H4 (cell line): ENCODE results near the gene NACAD. TPM values are rescaled to one million over a fixed set of nuclear protein-coding genes. Genes with fewer than 3 reads are reported as not detected.

Source experiments
- DNase-seq: peaks from one replicate; pipeline ENCODE4 v3.0.0-alpha.2; 2015; ENCODE audit warnings: low spot score
- total RNA-seq: library from RNA; depleted of rRNA; stranded (reverse); fragments of >200 nt; shearing (Covaris generic); gene quantifications from 2 replicates; pipeline ENCODE4 v1.2.3, GENCODE V29; 2014

Gene NACAD
- total RNA-seq, 1 experiment from 2014 or later = 2.0 TPM

GRCh38 chr7:45092100-45092930 is 3.5 kb upstream of the NACAD start:
- DNase-seq = peak; percentile 67

GRCh38 chr7:45089341-45089891 is 647 bp upstream of the NACAD start:
- DNase-seq = peak; percentile 79

DNA sequence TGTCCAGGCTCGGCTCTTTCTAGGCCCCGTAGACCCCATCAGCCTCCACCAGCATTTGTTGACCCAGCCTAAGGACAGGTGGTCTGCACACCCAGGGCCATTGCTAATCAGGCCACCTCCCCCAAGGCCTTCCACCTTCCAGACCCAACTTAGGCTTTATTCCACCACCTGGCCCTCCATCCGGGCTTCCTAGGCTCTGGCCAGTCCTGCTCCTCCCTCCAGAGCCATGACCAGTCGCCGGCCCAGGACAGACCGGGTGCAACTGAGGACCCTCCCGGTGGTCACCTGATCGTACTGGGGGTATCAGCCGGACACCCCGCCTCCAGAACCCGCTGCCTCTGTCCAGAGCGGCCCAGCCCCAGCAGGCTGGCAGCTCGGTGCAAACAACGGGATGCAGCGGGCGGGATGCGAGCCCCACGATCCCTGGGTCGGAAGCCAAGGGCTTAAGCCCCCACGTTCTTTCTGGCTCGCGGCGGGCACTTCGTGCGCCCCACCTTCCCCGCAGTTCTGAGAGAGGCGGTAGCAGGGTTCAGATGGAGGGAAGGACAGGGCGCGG is 545 bp downstream of the NACAD start:
- no peak for DNase-seq

- DNase-seq = no peak
Measured at GRCh38 chr7:45087301-45088145, 1.2 kb downstream of the NACAD start.

DNA sequence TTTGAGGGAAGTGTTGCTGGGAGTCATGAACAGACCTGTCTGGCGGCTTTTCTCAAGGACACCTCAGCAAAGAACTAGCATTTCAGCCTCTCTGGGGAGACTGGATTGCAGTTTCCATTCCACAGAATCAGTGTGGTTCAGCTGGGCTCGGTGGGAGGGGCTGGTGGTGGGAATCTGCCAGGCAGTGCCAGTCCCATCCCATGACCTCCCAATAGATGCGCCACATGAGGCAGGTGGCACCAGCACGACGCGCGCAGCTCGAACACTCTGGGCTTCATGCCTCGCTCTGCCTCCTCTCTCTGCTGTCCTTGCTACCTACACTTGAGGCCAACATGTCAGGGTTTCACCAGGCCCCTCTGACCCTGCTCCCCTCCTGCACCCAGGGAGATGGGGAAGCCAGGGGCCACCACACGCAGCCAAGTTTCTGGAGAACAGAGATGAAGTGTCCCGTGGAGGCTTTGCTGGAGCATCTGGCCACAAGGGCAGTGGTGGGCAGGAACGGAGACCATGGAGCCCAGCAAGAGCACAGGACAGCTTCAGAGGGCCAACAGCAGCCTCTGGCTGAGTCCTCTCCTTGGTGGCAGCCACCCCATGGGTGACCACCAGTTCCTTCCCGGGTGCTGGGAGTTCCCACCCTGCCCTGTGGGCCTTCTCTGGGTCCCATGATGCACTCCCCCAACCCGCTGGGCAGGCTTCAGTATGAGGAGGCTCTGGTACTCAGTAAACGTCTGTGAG is 2.3 kb downstream of the NACAD start:
- DNase-seq = no peak

- DNase-seq = no peak
Measured at GRCh38 chr7:45085619-45086200, 3.1 kb downstream of the NACAD start.

DNA sequence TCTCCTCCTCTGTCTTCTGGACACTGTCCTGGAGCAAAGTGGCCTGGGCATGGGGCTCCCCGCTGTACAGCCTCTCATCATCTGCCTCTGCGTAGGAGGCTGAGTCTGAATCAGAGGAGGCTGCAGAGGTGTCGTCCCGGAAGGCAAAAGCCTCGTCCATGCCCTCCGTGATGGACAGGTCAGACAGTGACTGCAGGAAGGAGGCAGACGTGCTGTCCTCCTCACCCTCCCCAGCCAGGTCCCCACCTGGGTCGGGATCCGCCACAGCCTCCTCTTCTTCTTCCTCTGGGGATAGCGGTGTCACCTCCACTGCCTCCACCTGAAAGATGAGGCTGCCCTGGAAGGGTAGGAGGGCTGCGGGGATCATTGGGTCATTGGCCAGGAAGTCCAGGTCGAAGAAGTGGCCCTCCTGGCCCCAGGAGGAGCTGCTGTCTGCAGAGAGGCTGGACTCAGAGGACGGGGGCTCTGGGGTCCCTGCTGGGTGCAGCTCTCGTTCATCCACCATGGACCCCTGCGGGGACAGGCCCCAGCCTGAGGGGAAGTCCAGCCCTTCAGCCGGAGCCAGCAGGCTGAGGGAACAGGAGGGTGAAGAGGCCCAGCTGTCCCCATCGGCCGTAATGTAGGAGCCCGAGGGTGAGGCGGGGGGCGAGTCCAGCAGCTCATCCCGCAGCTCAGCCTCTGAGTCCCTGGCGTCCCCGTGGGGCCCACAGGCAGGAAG is 3.7 kb downstream of the NACAD start:
- DNase-seq = no peak

GRCh38 chr7:45084336-45084735 is 4.4 kb downstream of the NACAD start:
- no peak for DNase-seq

- DNase-seq = no peak
Measured at GRCh38 chr7:45082831-45083331, 5.9 kb downstream of the NACAD start.

DNA sequence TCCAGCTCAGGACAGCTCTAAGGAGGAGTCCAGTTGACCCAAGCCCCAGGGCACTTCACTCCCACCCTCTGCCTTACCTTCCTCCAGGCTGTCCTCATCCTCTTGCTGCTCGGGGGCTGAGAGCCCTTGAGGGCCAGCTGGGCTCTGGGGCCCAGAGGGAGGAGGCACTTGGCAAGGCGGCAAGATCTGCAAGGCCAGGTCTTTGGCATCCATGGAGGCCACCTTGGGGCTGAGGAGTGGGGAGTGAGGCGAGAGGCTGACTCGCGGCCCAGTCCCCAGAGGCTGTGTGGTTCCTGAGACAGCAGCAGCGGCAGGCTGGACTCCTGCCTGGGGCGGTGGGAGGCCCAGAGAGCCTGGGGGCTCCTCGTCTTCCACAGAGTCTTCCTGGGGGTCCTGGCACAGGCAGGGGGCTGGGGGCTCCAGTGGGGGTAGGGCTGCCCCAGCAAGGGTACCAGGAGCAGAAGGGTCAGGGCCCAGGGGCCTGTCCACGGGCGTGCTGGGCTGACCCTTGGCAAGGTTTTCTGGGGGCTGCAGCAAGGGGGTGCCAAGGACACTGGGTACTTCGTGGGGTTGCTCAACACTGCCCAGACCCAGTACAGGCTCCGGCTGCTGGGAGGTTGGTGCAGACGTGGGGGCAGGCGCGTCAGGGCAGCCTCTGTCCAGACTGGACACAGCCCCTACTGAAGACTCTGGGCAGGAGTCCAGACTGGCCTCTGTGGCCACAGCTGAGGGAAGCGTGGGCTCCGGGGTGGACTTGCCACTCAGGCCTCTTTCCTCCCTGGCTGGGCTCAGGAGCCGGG is 6.5 kb downstream of the NACAD start:
- DNase-seq = no peak

GRCh38 chr7:45081670-45081974 is 7.1 kb downstream of the NACAD start:
- no peak for DNase-seq

GRCh38 chr7:45080958-45081669 is 7.7 kb downstream of the NACAD start:
- DNase-seq = no peak

- DNase-seq = no peak
Measured at GRCh38 chr7:45080265-45080957, 8.4 kb downstream of the NACAD start.

DNA sequence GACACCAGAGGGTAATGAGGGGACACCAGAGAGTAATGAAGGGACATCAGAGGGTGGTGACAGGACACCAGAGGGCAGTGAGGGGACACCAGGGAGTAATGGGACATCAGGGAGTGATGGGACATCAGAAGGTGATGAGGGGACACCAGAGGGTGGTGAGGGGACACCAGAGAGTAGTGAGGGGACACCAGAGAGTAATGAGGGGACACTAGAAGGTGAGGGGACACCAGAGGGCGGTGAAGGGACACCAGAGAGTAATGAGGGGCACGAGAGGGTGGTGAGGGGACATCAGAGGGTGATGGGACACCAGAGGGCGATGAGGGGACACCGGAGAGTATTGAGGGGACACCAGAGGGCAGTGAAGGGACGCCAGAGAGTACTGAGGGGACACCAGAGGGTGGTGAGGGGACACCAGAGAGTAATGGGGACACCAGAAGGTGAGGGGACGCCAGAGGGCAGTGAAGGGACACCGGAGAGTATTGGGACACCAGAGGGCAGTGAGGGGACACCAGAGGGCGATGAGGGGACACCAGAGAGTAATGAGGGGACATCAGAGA is 10.6 kb downstream of the NACAD start:
- DNase-seq = no peak

DNA sequence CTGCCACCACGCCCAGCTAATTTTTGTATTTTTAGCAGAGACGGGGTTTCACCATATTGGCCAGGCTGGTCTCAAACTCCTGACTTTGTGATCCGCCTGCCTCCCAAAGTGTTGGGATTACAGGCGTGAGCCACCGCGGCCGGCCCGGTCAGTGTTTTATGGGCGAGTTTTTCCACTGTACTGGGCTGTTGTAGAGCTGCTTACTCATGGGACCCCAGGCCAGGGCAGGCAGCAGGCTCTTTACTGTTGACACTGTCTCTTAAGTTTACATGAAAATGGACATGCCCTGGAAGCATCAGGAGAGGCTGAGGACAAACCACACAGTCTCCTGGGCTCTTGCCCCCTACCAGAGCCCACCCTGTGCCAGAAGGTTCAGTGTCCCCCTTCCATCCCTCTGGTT is 11.2 kb downstream of the NACAD start:
- no peak for DNase-seq

GRCh38 chr7:45076946-45077345 is 11.8 kb downstream of the NACAD start:
- no peak for DNase-seq

DNA sequence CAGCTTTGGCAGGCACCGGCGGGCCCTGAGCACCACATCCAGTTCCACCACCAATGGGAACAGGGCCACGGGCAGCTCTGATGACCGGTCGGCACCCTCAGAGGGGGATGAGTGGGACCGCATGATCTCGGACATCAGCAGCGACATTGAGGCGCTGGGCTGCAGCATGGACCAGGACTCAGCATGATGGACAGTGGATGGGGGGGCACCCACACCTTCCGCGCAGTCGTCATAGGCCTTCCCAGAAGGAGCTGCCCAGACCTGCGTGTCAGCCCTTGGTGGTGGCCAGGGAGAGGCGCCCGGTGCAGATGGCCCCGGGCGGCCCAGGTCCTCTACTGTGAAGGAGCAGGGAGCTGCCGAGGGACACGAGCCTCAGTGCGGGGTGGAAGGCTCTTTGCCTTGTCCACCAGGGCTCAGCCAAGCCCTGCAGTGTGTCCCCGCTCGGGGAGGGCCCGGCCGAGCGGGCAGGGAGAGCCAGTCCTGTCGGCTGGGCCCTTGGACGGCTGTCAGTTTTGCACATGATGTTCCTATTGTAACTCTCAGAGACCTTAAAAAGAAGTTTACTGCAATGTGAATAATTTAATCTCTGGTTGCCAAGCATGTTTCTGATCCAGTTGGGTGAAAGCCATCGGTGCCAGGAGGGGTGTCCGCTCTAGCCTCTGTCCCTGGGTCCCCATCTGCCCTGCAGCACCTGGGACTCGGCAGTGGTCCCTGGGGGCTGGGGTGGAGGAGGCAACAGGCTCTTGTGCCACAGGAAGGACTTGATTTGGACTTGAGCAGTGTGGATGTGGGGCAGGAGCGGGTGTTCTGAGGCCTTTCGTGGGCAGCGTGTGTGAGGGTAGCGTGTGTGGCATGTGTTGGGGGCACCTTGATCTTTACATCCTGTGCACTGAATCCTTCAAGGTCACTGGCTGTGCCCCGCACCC is 12.6 kb downstream of the NACAD start:
- no peak for DNase-seq
